Prostate gland (tissue), 2 donors: ENCODE measurements around the gene SCTR. TPM values are rescaled to one million over a fixed set of nuclear protein-coding genes. Genes with fewer than 3 reads are reported as not detected.

ENCODE experiments used
- DNase-seq: peaks from one replicate; pipeline ENCODE4 v3.0.0-alpha.2; 2019; ENCODE audit warnings: low spot score
- H3K27ac ChIP-seq, 2 donors: fragments of 200-600 bp; sonication (generic); 2 replicates each; pipeline ENCODE4 v1.5.1; 2017 to 2019
- H3K27me3 ChIP-seq: fragments of 200-600 bp; sonication (generic); replicated peaks from 2 replicates; pipeline ENCODE4 v1.5.1; 2019; ENCODE audit not compliant: insufficient read depth
- H3K36me3 ChIP-seq, 2 donors: fragments of 200-600 bp; sonication (generic); 1 replicate in 1 of 2; 2 replicates in 1 of 2; pipeline versions ENCODE4 v1.5.1 to v1.8.1; 2017 to 2019
- H3K4me1 ChIP-seq: fragments of 200-600 bp; sonication (generic); replicated peaks from 2 replicates; pipeline ENCODE4 v1.5.1; 2019
- H3K4me3 ChIP-seq, 2 donors: fragments of 200-600 bp; sonication (generic); 2 replicates each; pipeline ENCODE4 v1.5.1; 2017 to 2019
- H3K9me3 ChIP-seq: fragments of 200-600 bp; sonication (generic); 2 replicates; pipeline ENCODE4 v1.5.1; 2017
- CTCF ChIP-seq, 4 experiments: fragments of 200-600 bp in 2 of 4; fragments of 450-650 bp in 2 of 4; sonication (generic) in 2 of 4; IDR thresholded peaks; 1 replicate in 3 of 4; 2 replicates in 1 of 4; pipeline ENCODE4 v1.5.1; 2016 to 2019; ENCODE audit warnings: antibody characterized with exemption in 4 of 4, mild to moderate bottlenecking in 2 of 4, moderate library complexity in 2 of 4
- POLR2A ChIP-seq: fragments of 450-650 bp; IDR thresholded peaks from one replicate; pipeline ENCODE4 v1.6.1; 2016; ENCODE audit warnings: antibody characterized with exemption, mild to moderate bottlenecking
- POLR2AphosphoS5 ChIP-seq: sonication (generic); formaldehyde crosslinking; IDR thresholded peaks from one replicate; pipeline ENCODE4 v1.6.1; 2017; ENCODE audit warnings: antibody characterized with exemption
- WGBS: methylation state at CpG from one replicate; pipeline ENCODE4 v1.1.5; 2018; 5-methylcytosine and 5-hydroxymethylcytosine counted together
- intact Hi-C: fragments of 100-400 bp; cut with DNase I; formaldehyde crosslinking; loops from one replicate; pipeline ENCODE4 v1.14.2; 2022
- total RNA-seq, 2 donors: library from RNA; depleted of rRNA; stranded (reverse); fragments of >200 nt; gene quantifications; one replicate each; pipeline ENCODE4 v1.1.0, GENCODE V29; 2016

SCTR gene
- total RNA-seq, 2 donors from 2014 or later = not detected

GRCh38 chr2:119440501-119440870 is 83.8 kb downstream of the SCTR start:
- no peaks in the 10 kb centered on the region for H3K36me3 ChIP-seq
- H3K4me1 ChIP-seq = no peaks in the 10 kb centered on the region
- no peaks in the 10 kb centered on the region for H3K9me3 ChIP-seq
- H3K27ac ChIP-seq = no peak overlapping the region
- intact Hi-C loops = no loop called here
- 50% methylated on average over 1 of the region's 1 CpG for WGBS
- no peaks in the 10 kb centered on the region for H3K27me3 ChIP-seq
- H3K4me3 ChIP-seq = no peak overlapping the region
- no peak for DNase-seq
- TF ChIP-seq POLR2AphosphoS5 = no peak
- no peak for TF ChIP-seq CTCF (IDR thresholded peaks at IDR 0.05)
- TF ChIP-seq POLR2A = no peak

- Histone ChIP-seq H3K27ac (no peak overlapping the region), H3K27me3 (no peaks in the 10 kb centered on the region), H3K4me1 (no peaks in the 10 kb centered on the region), H3K36me3 (no peaks in the 10 kb centered on the region), H3K4me3 (no peak overlapping the region), H3K9me3 (no peaks in the 10 kb centered on the region)
- 87% methylated on average over 15 of the region's 15 CpGs for WGBS
- DNase-seq = no peak
- no peak for TF ChIP-seq CTCF (IDR thresholded peaks at IDR 0.05)
- TF ChIP-seq POLR2AphosphoS5 = no peak
- no peak for TF ChIP-seq POLR2A
- intact Hi-C loops = no loop called here
Observed at GRCh38 chr2:119439574-119440500, 84.4 kb downstream of the SCTR start.

GRCh38 chr2:119438726-119439284 is 85.5 kb downstream of the SCTR start:
- no peak for DNase-seq
- WGBS = 94% methylated on average over 6 of the region's 6 CpGs
- no peaks in the 10 kb centered on the region for H3K27me3 ChIP-seq
- H3K4me3 ChIP-seq = no peak overlapping the region
- H3K36me3 ChIP-seq = no peaks in the 10 kb centered on the region
- no peaks in the 10 kb centered on the region for H3K9me3 ChIP-seq
- TF ChIP-seq POLR2AphosphoS5 (no peak), POLR2A (no peak), CTCF (IDR thresholded peaks at IDR 0.05) (no peak)
- intact Hi-C loops = no loop called here
- H3K4me1 ChIP-seq = no peaks in the 10 kb centered on the region
- H3K27ac ChIP-seq = no peak overlapping the region

GRCh38 chr2:119438128-119438656 is 86.1 kb downstream of the SCTR start:
- intact Hi-C loops = no loop called here
- 80% methylated on average over 6 of the region's 6 CpGs for WGBS
- Histone ChIP-seq H3K27ac (no peak overlapping the region), H3K4me3 (no peak overlapping the region), H3K4me1 (no peaks in the 10 kb centered on the region), H3K27me3 (no peaks in the 10 kb centered on the region), H3K9me3 (no peaks in the 10 kb centered on the region), H3K36me3 (no peaks in the 10 kb centered on the region)
- TF ChIP-seq POLR2AphosphoS5 = no peak
- TF ChIP-seq CTCF (IDR thresholded peaks at IDR 0.05) = no peak
- TF ChIP-seq POLR2A = no peak
- no peak for DNase-seq
